GM21360 (cell line): ENCODE measurements around the gene DDX3X.
"Not testable (repeated sequence)": the region's sequence is repeated elsewhere in the genome, so short reads cannot be mapped to it uniquely, and the experiment has no call there.

ENCODE experiments used
- ATAC-seq: cut with Tn5 transposase; IDR thresholded peaks from one replicate; pipeline ENCODE4 v1.9.1; 2021; ENCODE audit warnings: mild to moderate bottlenecking, moderate library complexity; ENCODE audit not compliant: unreplicated experiment

Gene DDX3X

GRCh38 chrX:41411222-41411621 lies 77.3 kb downstream of the DDX3X start:
- not testable (repeated sequence) for ATAC-seq

GRCh38 chrX:41412261-41413081 lies 78.5 kb downstream of the DDX3X start:
- ATAC-seq, result no peak
